HG03575 (cell line): ENCODE data around the gene MMP13.

ENCODE experiments used
- ATAC-seq: cut with Tn5 transposase; IDR thresholded peaks from one replicate; pipeline ENCODE4 v1.9.1; 2021; ENCODE audit not compliant: unreplicated experiment, insufficient number of reproducible peaks, low FRiP score; ENCODE audit errors: extremely low read depth

Gene MMP13

DNA sequence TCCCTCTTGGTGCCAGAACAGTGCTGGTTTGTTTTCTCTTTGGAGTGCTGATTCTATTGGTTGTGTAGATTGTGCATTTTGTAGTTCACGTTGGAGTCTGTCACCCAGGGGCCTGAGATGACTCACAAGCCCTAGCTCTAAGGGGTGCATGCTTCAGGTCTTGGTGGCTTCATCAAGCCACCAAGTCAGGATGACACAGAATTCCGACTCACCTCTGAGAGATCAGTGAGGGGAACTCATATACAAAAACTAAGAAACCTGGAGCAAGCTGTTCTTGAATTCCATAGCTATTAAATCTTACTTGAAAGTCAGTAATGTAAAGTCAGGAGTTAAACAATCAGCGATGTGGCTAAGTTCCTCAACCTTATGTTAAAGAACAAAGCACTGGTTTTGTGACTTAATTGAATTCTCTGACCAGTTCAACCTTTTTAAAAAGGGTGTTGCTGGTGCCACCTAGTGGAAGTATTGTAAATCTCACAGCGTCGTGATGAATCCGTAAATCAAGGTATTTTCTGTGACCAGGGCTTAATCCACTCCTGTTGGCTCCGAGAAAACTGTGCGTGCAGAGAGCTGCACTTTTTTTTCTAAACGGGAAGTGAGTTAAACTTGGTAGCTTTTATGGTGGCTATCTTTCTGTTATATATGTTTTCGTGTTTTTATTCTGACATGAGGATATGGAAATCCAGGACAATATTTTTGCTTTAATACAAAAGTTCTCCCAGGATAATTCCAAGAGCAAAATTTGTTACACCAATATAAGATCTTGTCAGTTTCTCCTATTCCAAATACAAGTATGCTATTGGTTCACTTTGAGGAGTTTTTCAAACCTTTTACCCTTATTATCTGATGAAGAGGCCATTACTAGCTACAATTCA is 14.6 kb downstream of the MMP13 start:
- peak; percentile 52 for ATAC-seq

DNA sequence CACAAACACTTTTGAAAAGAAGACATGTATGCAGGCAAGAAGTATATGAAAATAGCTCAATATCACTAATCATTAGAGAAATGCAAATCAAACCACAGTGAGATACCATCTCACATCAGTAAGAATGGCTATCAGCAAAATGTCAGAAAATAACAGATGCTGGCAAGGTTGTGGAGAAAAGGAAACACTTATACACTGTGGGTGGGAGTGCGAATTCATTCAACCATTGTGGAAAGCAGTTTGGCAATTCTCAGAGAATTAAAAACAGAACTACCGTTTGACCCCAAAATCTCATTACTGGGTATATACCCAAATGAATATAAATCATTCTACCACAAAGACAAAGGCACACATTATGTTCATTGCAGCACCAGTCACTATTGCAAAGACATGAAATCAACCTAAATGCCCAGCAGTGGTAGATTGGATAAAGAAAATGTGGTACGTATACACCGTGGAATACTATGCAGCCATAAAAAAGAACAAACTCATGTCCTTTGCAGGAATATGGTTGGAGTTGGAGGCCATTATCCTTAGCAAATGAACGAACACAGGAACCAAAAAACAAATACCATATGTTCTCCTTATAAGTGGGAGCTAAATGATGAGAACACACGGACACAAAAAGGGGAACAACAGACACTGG is 18.5 kb downstream of the MMP13 start:
- no peak for ATAC-seq

- no peak for ATAC-seq
Measured at GRCh38 chr11:102935514-102935913, 20.0 kb downstream of the MMP13 start.

DNA sequence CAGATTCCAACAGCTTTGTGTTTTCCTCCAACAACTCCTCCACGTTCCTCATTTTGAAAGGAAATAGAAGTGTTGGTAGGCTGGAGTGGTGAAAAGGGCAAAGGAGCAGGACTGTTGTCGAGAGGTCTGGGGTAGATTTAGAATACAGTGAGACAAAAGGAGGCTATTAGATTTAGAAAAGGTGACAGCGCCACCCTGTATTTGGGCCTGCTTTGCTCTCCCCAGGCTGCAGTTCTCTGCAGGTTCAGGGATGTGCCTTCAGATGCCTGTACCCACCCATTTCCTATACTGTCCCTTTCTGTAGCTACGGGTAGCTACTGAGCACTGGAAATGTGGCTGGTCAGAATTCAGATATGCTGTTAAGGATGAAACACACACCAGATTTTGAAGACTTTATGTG is 20.8 kb downstream of the MMP13 start:
- ATAC-seq: no peak

- no peak for ATAC-seq
Measured at GRCh38 chr11:102933627-102934026, 21.9 kb downstream of the MMP13 start.

DNA sequence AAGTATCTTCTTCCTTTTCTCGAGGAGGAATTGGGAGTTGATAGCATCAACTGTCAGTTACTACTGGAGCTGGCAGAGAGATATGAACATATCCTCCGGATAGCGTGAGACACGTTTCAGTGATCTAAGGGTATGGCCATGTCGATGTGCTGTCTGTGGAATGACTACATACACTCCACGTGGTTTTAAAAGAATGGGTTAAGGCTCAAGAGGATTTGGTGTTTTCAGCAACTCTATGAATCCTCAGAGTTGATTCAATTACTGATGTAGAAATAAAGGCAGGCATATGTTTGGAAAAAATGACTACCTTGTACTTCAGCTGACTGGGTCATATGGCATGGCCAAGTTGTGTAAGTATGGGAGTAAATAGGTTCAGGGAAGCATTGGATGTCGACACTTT is 22.9 kb downstream of the MMP13 start:
- ATAC-seq: no peak

DNA sequence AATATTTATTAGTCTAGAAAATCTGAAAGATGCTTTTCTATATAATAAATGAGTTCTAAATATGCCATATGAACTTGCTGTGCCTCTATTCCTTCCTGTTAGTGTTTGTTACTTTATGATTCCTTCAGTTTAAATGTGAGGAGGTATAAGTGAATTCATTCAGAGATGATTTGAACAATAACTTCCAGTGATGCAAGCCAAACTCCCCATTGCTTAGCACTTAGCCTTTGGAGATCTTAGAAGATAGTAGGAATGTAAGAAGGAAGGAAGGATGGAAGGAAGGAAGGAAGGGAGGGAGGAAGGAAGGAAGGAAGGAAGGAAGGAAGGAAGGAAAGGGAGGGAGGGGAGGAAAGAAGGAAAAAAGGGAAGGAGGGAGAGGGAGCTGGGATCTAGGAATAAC is 25.1 kb downstream of the MMP13 start:
- no peak for ATAC-seq

GRCh38 chr11:102929972-102930371 is 25.6 kb downstream of the MMP13 start:
- ATAC-seq: no peak

DNA sequence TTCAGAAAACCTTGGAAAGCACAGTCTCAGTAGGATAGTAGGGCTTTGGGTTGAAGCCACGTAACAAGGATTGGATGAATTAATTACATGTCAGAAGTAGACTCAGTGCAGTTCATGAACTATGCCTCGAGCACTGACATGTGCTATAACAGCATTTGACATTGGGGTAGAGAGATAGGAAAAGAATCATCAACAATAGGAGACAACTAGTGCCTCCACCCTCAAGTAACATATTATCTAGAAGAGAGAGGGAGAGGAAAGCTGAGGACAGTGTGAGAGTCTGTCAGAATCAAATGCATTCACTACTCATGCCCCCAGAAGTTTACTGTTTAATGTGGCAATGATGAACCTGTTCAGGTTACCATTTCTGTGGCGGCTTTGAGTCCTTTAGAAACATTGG is 26.4 kb downstream of the MMP13 start:
- no peak for ATAC-seq

- ATAC-seq: no peak
Measured at GRCh38 chr11:102928247-102928646, 27.3 kb downstream of the MMP13 start.

DNA sequence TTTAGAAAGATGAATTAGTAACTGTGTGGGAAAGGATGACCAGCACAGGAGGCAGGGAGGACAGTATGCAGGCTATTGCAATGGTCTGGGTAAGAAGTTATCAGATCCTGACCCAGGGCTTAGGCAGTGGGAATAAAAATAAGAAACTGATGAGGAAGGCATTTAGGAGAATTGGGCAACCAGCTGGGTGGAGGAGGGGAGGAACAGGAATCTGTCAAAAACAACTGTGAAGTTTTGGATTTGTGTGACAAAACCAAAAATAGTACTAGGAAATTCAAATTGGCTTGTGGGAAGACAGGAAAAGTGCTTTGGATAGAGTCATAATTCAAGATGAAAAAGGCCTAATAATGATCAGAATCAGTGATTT is 27.9 kb downstream of the MMP13 start:
- no peak for ATAC-seq

DNA sequence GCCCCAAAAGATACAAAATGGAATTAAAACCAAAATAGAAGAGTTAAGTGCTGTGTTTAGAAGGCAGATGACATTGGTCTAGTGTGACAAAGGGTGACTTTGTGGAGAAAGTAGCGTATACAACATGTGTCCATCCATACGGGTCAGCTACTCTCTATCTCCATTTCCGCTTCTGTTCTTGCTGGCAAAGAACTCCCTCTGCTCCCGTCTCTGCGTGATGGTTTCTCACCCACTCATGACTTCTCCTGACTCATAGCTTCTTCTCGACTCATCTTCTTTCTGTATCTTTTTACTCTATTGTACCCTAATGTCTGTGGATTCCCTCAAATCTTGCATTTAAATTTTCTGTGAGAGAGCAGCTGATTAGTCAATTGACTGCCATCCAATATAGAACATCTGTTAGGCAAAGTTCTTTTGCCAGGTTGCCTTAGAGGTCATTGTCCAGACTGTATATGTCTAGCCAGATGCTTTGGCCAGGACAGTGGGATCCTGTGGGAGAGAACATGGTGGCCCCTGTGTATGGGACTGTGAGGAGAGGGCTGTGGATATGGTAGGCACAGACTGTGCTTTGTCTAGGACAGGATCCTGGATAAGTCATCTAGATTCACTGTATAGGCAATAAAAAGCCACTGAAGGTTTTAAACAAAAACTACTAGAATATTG is 28.4 kb downstream of the MMP13 start:
- ATAC-seq: no peak

- no peak for ATAC-seq
Measured at GRCh38 chr11:102926517-102926916, 29.0 kb downstream of the MMP13 start.

DNA sequence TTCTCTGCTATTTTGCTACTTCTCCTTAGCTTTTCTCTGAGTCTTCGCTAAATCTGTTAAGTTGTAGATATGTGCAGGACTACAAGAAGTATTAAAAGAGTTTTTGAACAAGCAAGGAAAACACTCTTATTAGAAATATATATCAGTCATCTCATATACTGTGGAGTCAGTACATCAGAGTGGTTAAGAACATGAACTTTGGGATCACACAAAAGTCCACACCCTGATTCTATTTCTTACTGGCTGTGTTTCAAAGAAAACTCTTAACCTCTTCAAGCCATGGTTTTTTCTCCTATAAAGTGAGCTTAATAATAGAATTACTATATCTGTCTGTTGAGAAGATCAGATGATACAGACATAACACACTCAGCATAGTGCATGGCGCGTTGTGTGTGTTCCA is 29.5 kb downstream of the MMP13 start:
- ATAC-seq: no peak

- no peak for ATAC-seq
Measured at GRCh38 chr11:102924851-102925380, 30.6 kb downstream of the MMP13 start.

DNA sequence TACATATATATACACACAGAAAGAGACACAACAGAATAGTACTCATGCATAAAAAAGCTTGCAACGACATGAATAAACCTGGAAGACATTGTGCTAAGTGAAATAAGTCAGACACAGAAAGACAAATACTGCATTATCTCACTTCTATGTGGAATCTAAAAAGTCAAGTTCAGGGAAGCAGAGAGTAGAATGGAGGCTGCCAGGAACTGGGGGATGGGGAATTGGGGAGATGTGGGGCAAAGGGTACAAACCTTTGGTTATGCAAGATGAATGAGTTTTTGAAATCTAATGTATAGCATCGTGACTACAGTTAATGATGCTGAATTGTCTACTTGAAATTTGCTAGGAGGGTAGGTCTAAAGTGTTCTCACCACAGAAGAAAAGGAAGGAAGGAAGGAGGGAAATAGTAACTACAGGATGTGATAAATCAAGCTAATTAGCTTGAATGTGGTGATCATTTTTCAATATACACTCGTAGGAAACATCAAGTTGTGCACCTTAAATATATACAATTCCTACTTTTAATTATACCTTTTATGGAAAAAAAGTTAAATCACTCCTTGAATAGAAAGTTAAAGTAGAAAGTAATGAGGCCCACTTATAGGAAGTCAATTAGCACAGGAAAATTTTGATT is 33.8 kb downstream of the MMP13 start:
- no peak for ATAC-seq

DNA sequence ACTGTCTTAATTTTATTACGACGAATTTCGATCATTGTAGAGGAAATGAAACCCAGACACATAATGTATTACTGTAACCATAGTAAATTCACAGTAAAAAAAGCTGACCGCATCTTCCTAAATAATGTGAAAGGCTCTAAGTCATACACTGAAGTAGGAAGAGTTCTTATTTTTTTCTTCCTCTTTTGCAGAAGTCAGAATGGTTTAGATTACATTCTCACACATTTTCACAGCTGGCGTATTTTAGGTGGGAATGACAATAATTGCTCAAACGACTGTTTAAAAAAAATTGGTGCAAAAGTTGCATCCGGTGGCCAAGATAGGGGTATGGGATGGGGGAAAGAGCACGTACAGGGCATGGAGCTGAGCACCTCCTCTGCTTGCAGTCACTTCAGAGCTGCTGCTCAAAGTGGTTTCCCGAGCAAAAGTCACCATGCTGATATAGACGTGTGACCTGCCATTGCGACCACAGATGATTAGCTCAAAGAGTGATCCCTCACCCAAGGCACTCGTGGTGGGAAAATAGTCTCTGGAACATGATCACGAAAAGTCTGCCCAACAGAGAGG is 35.3 kb downstream of the MMP13 start:
- peak; percentile 82 for ATAC-seq

DNA sequence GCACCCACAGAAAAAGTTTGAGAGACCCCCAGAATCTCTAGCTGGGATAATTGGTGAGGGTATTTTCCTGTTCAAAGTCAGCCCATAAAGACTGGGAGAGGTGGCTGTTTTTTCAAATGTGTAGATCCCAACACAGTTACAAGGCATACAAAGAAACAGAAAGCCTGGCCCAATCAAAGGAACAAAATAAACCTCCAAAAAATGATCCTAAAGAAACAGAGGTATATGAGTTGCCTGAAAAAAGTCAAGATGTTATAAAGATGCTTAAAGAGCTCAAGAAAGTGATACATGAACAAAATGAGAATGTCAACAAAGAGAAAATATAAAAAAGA is 40.5 kb downstream of the MMP13 start:
- no peak for ATAC-seq
